ENCODE data around the gene KRTAP24-1.

Gene KRTAP24-1

GRCh38 chr21:30282850-30283249, at the start of gene KRTAP24-1:
Gene KRTAP24-1, minus strand, starts transcription at chr21:30282950. Its CDS starts 18 bp downstream, at chr21:30282932.
- no peak for DNase-seq

DNA sequence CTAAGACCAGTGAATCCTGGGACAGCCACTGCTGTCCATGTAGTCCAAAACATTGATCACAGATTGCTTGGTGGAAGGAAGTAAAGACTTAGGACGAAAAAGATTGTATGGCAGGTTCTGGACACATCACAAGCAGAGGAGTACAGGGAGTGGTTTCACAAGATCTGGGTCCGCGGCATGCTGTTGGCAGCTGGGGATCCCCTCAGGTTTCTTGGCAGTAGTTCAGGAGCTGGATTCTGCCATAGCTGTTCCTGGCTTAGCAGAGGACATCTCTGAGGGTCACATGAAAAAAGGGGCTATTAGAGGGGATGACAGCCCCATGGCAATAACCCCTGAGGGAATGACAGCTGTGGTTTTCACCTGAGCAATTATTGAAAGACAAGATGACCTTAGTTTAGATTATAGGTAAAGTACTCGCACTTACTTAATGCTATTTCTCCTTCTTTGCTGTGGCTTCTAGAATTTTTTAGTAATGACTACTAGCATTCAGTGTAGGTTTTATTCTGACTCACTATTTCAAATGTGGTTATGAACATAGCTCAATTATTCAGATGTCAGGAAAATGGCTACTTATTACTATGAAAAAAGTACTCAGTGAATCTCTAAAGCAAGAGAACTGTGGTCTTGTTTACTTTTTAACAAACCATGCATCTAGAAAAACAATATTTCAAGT, 46.6 kb upstream of the KRTAP24-1 start:
- DNase-seq = no peak

DNA sequence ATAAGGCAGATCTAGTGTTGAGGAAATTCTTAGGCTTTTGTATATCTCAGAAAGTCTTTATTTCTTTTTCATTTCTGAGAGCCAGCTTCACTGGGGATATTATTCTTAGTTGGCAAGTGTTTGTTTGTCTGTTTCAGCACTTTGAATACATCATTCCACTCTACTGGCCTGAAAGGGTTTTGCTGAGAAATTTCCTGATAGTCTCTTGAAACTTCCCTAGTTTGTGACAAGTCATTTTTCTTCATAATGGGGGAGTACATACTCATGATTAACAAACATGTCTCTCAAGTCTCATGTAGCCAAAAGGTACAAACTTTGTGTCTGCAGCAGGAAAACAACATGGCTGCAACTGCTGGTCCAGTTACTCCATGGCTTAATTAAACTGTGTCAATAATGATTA, 43.6 kb upstream of the KRTAP24-1 start:
- DNase-seq = no peak

DNA sequence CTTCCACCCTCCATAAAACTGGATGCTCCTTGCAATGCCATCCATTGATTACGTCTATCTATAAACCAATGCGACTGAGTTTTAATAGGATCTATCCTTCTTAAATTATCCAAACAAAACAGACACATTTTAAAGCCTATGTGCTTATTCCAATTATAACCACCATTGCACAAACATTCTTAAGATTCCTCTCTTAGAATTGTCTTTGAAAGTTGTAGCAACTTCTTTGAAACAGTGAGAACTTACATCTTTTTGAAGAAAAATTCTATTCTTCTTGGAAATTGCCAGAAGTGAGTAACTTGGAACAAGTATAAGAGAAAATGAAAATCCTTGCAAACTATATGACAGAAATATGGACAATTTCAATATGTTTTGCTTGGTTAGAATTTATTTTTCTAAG, 37.5 kb upstream of the KRTAP24-1 start, which contains the start of gene KRTAP26-1:
TSS of gene KRTAP26-1 (minus strand) at position 101 of the 400 bp plus-strand sequence. CDS start 280 bp downstream, outside the sequence.
- DNase-seq = no peak

DNA sequence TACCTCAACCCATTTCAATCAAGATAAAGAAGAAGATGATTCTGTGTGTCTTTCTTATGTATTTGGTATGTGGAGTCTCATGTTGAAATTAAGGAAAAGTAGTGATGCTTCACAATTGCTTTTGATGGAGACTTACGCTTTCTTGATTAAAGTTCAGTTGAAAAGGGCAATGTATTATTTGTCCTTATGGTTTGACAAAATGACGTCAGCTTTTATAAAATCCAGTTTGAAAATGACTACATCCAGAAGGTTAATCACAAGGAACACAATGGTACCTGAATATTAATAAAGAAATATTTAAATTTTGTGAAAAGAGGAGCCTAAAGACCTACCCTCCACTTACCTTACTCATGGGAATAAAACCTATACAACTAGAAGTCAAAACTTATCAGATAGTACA, 33.0 kb upstream of the KRTAP24-1 start:
- DNase-seq = no peak

GRCh38 chr21:30306884-30307283, 24.1 kb upstream of the KRTAP24-1 start:
- DNase-seq = peak; percentile 67

DNA sequence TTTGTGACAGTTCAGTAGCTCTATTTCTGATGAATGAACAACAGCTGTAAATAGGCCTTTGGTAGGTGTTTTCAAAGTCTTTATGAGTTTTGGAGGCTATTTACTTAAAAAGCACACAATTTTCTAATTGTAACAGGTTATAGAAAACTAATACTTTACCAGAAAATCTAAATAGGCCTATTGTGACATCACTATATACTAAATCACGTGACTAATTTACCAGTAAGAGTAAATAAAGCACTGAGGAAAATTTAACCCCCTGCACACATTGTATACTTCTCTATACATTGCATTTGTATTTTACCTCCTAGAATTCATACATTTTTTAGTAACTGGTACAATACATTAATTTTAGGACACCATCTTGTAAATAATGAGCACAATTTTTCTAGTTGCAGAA, 22.4 kb upstream of the KRTAP24-1 start:
- no peak for DNase-seq

- DNase-seq = no peak
These were observed 6.5 kb upstream of the KRTAP24-1 start, which contains the start of gene KRTAP25-1 for GRCh38 chr21:30289215-30289614. Gene KRTAP25-1, minus strand, starts transcription at chr21:30289514. Its CDS starts 24 bp downstream, at chr21:30289490.

DNA sequence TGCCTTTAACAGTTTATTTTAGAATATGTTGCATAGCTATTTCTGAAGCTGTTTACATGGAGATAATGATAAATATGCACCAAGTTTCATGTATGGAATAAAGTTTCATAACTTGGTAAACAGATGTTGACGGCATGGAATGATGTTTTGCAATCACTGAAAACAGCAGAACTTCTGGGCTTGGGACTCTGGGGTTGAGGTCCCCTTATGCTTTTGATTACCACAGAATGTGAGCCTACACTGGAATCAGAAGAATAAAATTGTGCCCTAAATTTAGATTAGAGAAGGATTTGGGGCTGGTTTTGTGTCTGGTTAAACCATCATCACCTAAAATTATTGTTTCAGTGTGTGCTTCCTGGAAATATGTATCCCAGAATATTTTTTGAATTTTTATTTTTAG, 11.1 kb downstream of the KRTAP24-1 start:
- DNase-seq = no peak

GRCh38 chr21:30271156-30271555, 11.6 kb downstream of the KRTAP24-1 start:
- no peak for DNase-seq

GRCh38 chr21:30269803-30270530, 12.8 kb downstream of the KRTAP24-1 start:
- no peak for DNase-seq

- no peak for DNase-seq
These were observed 14.0 kb downstream of the KRTAP24-1 start for GRCh38 chr21:30268608-30269197.

- DNase-seq = peak; percentile 43
These were observed 25.0 kb downstream of the KRTAP24-1 start for GRCh38 chr21:30257773-30258172.

GRCh38 chr21:30256100-30256499, 26.6 kb downstream of the KRTAP24-1 start:
- no peak for DNase-seq

- DNase-seq = no peak
These were observed 27.1 kb downstream of the KRTAP24-1 start for GRCh38 chr21:30255679-30256078.

GRCh38 chr21:30251781-30252180, 31.0 kb downstream of the KRTAP24-1 start:
- DNase-seq = no peak

DNA sequence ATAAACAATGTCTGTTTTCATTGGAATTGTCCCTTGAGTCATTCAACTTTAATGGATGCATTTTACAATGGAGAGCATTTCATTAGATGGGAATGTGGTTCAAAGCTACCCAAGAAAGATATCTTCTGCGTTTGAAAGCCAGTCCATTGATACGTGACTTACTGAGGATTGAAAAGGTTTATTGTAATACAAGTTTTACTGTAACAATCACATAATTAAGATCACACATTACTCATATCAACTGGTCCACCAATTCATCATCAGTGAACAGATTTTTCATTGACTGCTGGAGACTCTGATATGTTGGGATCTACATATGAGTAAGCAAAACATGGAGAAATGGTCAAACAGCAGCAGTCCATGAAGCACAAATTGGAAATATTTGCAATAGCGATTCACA, 32.8 kb downstream of the KRTAP24-1 start:
- no peak for DNase-seq

- no peak for DNase-seq
These were observed 33.9 kb downstream of the KRTAP24-1 start for GRCh38 chr21:30248844-30249243.

DNA sequence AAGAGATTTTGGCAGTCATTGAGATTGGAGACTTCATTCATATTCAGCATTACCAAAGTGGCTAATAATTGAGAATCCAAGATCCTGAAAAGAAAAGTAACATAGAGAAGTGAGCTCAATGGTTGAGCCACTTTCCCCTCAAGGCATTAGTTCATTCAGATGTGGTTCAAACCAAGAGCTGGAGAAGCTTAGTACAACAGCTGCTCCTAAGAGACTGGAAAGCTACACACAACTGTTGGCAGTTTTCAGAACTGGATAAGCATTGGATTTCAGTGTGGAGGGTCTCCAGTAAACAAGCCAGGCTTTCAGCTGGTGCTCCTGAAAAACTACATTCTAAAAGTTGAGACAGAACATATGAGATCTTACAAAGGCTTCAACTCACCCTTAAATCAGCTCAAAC, 37.7 kb downstream of the KRTAP24-1 start:
- DNase-seq = no peak

- no peak for DNase-seq
These were observed 39.1 kb downstream of the KRTAP24-1 start for GRCh38 chr21:30243691-30244090.

GRCh38 chr21:30240661-30241060, 42.1 kb downstream of the KRTAP24-1 start:
- DNase-seq = no peak

- DNase-seq = no peak
These were observed 44.6 kb downstream of the KRTAP24-1 start for GRCh38 chr21:30238168-30238567.

DNA sequence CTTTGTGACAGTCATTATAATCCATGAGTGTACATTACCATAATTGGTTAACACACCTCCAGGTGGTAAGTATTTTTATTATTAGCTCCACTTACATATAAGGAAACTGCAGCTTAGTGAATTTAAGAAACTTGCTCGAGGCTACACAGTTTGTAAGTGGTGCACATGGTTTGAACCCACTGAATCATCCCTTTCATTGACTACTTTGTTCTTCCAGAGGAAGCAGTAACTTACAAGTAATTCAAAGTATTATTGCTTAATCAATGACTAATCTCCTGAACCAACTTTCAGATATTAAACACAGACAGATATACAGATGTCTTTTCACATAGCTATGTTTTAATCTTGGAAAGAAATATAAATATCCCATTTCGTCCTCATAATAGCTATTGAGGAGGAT, 48.1 kb downstream of the KRTAP24-1 start:
- DNase-seq = no peak

GRCh38 chr21:30234050-30234449, 48.7 kb downstream of the KRTAP24-1 start:
- no peak for DNase-seq

Measured in COR-L47 (cell line).